Activated T-cell treated with anti-CD3 and anti-CD28 coated beads, Interleukin-2, amount 50 U/mL, for 24 hours (primary cell): ENCODE results near the gene SULT1A2.
"Not testable (repeated sequence)": the region's sequence is repeated elsewhere in the genome, so short reads cannot be mapped to it uniquely, and the experiment has no call there.

Experiments
- DNase-seq: peaks from one replicate; pipeline ENCODE4 v3.0.0-alpha.2; 2020
- H3K27ac Mint-ChIP-seq: 2 replicates; pipeline ENCODE4 v1.8.0; 2020; ENCODE audit warnings: mild to moderate bottlenecking, mixed read lengths
- H3K27me3 Mint-ChIP-seq: 2 replicates; pipeline ENCODE4 v1.8.0; 2020; ENCODE audit warnings: mixed read lengths
- H3K36me3 Mint-ChIP-seq: 2 replicates; pipeline ENCODE4 v1.8.0; 2020; ENCODE audit warnings: low read depth, mixed read lengths
- H3K4me1 Mint-ChIP-seq: 2 replicates; pipeline ENCODE4 v1.8.0; 2020; ENCODE audit warnings: low read depth, mixed read lengths
- H3K4me3 Mint-ChIP-seq: 2 replicates; pipeline ENCODE4 v1.8.0; 2020; ENCODE audit warnings: mild to moderate bottlenecking, moderate library complexity, mixed read lengths
- H3K9me3 Mint-ChIP-seq: 2 replicates; pipeline ENCODE4 v1.8.0; 2020; ENCODE audit warnings: mixed read lengths

The SULT1A2 gene

DNA sequence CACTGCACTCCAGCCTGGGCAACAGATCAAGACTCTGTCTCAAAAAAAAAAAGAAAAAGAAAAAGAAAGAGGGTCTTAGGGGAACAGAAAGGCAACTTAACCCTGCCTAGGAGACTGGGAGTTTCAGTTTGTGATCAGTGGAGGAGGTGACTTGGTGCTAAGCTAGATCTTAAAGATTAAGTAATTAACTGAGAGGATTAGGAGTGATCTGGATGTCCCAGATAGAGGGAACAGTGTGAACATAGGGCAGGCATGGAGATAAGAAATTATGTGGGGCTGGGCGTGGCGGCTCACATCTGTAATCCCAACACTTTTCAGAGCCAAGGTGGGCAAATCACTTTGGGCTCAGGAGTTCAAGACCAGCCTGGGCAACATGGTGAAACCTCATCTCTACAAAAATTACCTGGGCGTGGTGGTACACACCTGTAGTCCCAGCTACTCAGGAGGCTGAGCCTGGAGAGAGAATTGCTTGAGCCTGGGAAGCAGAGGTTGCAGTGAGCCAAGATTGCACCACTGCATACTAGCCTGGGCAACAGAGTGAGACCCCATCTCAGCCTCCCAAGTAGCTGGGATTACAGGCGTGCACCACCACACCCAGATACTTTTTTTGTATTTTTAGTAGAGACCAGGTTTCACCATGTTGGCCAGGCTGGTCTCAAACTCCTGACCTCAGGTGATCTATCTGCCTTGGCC is 30.5 kb downstream of the SULT1A2 start:
- Mint-ChIP-seq H3K36me3 (peaks cover 47% of the 10 kb centered on the region), H3K4me1 (peaks cover 30% of the 10 kb centered on the region)
- not testable (repeated sequence) for H3K27me3 Mint-ChIP-seq, DNase-seq, H3K27ac Mint-ChIP-seq, H3K9me3 Mint-ChIP-seq, H3K4me3 Mint-ChIP-seq

DNA sequence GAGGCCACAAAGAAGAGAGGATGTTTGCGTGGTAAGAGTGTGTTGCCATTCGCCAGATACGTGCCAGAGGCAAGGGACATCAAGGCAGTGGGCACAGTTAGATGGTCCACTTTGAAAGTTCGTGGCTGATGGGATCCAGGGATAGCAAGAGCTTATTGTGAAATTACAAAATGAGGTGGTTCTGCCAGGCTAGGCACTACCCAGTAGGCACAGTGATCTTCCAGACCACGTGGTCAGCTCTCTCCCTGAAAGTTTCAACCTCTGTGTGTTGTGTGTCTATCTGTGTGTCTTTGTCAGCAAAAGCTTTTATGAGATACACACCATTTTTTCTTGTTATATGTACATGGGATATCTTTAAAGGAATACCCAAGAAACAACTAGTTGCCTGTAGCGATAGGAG is 33.6 kb downstream of the SULT1A2 start:
- Mint-ChIP-seq H3K9me3 (peaks cover 7% of the 10 kb centered on the region), H3K27me3 (no peaks in the 10 kb centered on the region), H3K4me1 (peaks cover 35% of the 10 kb centered on the region), H3K27ac (peak overlapping the region; percentile 3), H3K4me3 (no peak overlapping the region), H3K36me3 (peaks cover 58% of the 10 kb centered on the region)
- no peak for DNase-seq

DNA sequence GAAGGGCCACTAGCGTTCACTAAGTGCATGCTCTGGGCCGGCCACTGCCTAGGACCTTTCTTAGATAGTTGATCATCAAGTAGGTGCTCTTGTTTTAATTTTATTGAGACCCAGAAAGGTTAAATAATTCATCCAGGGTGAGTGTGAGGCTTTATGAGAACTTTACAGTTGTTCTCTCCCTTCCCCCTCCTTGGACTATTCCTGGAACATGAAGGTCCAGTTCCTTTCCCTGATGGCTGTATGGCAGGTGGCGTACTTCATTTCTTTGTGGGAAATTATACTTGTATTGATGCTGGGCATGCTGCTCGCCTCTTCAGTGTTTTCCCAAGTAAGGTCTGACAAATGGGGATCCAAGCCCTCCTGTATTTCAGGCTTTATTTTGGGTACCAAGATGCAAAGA is 34.7 kb downstream of the SULT1A2 start:
- Mint-ChIP-seq H3K27ac (no peak overlapping the region), H3K9me3 (peaks cover 3% of the 10 kb centered on the region), H3K27me3 (no peaks in the 10 kb centered on the region), H3K4me3 (no peak overlapping the region), H3K36me3 (peaks cover 61% of the 10 kb centered on the region), H3K4me1 (peaks cover 35% of the 10 kb centered on the region)
- no peak for DNase-seq

DNA sequence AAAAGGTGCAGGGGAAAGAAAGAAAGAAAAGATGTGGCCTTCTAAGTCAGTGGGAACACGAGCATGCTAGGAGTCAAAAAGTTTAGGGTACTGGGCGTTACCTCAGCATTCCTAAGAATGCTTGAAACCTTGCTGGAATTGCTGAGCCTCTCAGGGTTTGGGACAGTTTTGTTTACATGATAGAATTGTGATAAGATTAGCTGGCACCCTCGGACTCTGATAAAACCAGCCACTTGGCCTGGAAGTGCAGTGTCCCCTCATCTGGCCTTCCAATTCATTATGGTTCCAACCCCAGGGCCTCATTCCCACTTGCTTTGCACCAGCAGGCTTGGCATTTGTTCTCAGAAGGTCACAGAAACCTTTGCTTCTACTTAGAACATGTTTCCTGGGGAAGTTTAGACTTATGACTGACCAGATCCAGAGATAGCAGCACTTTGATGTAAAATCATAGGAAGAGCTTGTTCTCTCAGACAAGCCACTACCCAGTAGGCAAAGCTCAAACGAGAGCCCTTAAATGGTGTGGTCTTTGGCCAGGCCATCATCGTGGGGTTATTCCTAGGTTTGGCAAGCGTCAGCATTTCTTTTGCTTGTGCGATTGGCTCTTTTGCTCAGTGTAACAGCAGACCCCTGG is 35.2 kb downstream of the SULT1A2 start:
- H3K36me3 Mint-ChIP-seq = peaks cover 63% of the 10 kb centered on the region
- DNase-seq = no peak
- H3K4me1 Mint-ChIP-seq = peaks cover 40% of the 10 kb centered on the region
- H3K9me3 Mint-ChIP-seq = peaks cover 3% of the 10 kb centered on the region
- no peaks in the 10 kb centered on the region for H3K27me3 Mint-ChIP-seq
- no peak overlapping the region for H3K4me3 Mint-ChIP-seq
- H3K27ac Mint-ChIP-seq = no peak overlapping the region

DNA sequence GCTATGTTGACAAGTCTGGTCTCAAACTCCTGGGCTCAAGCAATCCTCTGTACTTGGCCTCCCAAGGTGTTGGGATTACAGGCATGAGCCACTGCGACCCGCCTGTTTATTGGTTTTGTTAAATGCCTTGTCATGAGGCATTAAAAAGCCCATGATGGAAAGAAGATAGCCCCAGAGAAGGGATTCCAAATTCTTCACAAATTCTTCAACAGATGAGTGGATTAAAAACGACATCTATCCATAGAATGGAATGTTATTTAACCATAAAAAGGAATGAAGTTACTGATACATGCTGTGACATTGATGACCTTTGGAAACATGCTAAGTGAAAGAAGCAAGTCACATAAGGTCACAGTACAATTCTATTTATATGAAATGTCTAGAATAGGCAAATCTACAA is 38.4 kb downstream of the SULT1A2 start:
- H3K36me3 Mint-ChIP-seq = peaks cover 53% of the 10 kb centered on the region
- no peaks in the 10 kb centered on the region for H3K9me3 Mint-ChIP-seq
- H3K4me3 Mint-ChIP-seq = no peak overlapping the region
- H3K4me1 Mint-ChIP-seq = peaks cover 53% of the 10 kb centered on the region
- DNase-seq = no peak
- no peak overlapping the region for H3K27ac Mint-ChIP-seq
- no peaks in the 10 kb centered on the region for H3K27me3 Mint-ChIP-seq

DNA sequence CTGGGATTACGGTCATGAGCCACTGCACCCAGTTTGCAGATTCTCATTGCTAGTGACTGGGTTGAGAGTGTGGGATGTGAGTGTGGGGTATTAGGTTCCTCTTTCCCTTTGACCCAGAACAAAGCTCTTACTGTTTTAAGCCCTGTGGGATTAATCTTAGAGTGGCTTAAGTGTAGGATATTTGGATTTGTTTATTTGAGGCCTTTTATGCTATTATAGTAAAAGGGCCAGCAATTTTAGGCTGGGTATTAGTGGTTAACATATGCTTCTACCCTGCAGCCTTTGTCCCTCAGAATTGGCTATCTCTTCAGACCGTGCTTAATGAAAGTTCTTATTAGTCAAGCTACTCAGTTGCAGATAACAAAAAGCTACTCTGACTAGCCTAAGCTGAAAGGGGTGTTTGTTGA is 39.9 kb downstream of the SULT1A2 start:
- peaks cover 44% of the 10 kb centered on the region for H3K36me3 Mint-ChIP-seq
- H3K27me3 Mint-ChIP-seq = no peaks in the 10 kb centered on the region
- no peak overlapping the region for H3K27ac Mint-ChIP-seq
- H3K9me3 Mint-ChIP-seq = no peaks in the 10 kb centered on the region
- DNase-seq = no peak
- H3K4me1 Mint-ChIP-seq = peaks cover 49% of the 10 kb centered on the region
- no peak overlapping the region for H3K4me3 Mint-ChIP-seq

DNA sequence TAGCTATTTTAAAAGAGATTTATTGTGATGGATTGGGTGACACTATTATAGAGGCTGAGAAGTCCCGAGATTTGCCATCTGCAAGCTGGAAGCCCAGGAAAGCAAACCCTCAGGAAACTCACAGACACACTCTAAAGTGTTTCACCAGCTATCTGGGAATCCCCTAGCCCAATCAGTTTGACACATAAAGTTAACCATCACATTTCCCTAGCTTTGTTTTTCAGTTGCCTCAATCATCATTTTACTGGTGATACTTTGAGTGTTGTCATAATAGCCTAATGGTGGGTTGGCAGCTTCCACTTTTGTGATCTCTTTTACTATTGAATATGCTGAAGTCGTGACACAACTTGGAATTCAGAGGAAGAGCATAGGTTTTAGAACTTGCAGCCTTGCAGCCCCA is 41.3 kb downstream of the SULT1A2 start:
- no peak for DNase-seq
- H3K27me3 Mint-ChIP-seq = no peaks in the 10 kb centered on the region
- peaks cover 43% of the 10 kb centered on the region for H3K4me1 Mint-ChIP-seq
- H3K36me3 Mint-ChIP-seq = peaks cover 40% of the 10 kb centered on the region
- no peaks in the 10 kb centered on the region for H3K9me3 Mint-ChIP-seq
- peak overlapping the region; percentile 79 for H3K27ac Mint-ChIP-seq
- peak overlapping the region; percentile 89 for H3K4me3 Mint-ChIP-seq

DNA sequence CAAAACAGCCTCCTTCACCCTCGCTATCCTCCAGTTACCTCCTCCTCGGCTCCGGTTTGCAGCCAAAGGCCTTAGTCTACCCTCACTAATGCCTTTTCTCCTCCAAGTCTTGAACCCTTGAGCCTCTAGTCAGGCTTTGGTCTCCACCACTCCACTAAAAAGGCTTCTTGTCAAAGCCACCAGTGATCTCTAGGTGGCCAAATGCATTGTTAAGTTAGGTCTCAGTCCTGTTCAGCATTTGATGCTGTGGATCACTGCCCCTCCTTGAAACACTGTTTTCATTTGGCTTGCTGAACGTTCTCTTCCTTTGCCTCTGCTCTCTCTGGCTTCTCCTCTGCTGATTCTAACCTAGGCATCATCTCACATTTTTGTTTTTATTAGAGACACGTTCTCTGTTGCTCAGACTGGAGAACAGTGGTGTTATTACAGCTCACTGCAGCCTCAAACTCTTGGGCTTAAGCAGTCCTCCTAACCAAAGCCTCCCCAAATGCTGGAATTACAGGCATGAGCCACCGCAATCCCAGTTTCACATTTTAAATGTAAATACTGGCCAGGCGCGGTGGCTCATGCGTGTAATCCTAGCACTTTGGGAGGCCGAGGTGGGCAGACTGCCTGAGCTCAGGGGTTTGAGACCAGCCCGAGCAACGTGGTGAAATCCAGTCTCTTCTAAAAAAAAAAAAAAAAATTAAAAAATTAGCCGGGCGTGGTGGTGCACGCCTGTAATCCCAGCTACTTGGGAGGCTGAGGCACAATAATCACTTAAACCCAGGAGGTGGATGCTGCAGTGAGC is 42.0 kb downstream of the SULT1A2 start:
- H3K36me3 Mint-ChIP-seq = peaks cover 38% of the 10 kb centered on the region
- DNase-seq = no peak

DNA sequence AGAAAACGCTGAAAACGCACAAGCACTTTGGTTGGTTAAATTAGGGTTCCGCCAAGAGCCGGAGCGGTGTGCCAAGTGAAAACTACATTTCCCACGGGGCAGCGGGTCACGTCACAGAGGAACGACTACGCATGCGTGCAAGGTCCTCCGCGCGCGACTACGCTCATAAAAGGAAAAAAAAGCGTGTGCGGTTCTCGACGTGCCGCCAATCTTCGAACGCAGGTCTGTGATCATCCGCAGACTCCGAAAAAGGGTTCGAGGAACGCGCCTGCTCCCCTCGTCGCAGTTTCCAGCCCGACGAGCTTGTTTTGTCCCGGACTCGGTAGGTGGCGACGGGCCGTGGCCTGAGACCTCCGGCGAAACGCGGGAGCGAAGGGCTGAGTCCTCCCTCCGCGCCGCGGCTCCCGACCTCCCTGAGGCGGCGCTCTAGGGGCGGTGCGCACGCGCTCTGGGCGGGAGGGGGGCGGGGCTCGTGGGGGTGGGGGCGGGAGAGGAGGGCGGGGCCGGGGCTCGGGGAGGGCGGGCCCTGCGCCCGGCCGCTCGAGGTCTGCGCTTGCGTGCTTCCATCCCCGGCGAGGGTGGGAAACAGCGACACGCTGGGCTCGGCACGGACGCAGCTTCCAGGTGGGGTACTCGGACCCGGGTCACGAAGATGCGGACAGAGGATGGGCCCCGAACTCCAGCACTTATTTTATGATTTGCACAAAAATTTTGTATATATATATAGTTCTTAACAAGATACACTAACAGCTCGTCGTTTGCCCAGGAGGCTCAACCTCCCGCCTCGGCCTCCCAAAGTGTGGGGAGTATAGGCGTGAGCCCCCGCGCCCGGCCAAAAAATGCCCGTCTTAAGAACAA is 42.8 kb downstream of the SULT1A2 start, which contains the start of gene SGF29:
SGF29 (plus strand) TSS at position 145 of the 858 bp plus-strand sequence. CDS start 27,150 bp downstream, outside the sequence.
- Mint-ChIP-seq H3K36me3 (peaks cover 30% of the 10 kb centered on the region), H3K27ac (peak within 1 kb of the TSS; percentile 99), H3K4me1 (peaks cover 38% of the 10 kb centered on the region), H3K9me3 (no peaks in the 10 kb centered on the region), H3K4me3 (peak within 1 kb of the TSS; percentile 89), H3K27me3 (no peaks in the 10 kb centered on the region)
- peak; percentile 93 for DNase-seq

More for the DNA sequence above, 42.0 kb downstream of the SULT1A2 start:
- Mint-ChIP-seq H3K9me3 (no peaks in the 10 kb centered on the region), H3K4me3 (peak overlapping the region; percentile 89), H3K4me1 (peaks cover 40% of the 10 kb centered on the region), H3K27me3 (no peaks in the 10 kb centered on the region), H3K27ac (peak overlapping the region; percentile 87)

DNA sequence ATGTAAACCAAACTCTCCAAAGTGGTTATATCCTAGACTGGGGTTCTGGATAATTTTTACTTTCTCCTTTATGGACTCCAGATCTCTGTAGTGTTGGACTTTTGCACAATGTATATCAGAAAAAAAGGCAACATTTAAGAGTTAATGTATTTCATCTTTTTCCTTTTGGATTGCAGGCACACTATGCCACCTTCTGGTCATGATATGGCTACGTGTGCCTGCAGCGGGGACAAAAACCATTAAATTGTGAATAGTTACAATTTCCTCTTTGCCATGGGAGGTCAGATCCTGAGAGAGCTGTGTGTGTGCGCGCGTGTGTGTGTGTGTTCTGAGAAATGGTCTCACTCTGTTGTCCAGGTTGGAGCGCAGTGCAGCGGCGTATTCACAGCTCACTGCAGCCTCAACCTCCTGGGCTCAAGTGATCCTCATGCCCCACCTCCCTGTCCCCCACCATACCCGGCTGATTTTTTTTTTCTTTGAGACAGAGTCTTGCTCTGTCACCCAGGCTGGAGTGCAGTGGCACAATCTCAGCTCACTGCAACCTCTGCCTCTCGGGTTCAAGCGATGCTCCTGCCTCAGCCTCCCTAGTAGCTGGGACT is 47.5 kb downstream of the SULT1A2 start:
- Mint-ChIP-seq H3K4me1 (peaks cover 12% of the 10 kb centered on the region), H3K27me3 (no peaks in the 10 kb centered on the region), H3K9me3 (no peaks in the 10 kb centered on the region), H3K27ac (no peak overlapping the region), H3K36me3 (peaks cover 2% of the 10 kb centered on the region), H3K4me3 (no peak overlapping the region)
- DNase-seq = no peak

DNA sequence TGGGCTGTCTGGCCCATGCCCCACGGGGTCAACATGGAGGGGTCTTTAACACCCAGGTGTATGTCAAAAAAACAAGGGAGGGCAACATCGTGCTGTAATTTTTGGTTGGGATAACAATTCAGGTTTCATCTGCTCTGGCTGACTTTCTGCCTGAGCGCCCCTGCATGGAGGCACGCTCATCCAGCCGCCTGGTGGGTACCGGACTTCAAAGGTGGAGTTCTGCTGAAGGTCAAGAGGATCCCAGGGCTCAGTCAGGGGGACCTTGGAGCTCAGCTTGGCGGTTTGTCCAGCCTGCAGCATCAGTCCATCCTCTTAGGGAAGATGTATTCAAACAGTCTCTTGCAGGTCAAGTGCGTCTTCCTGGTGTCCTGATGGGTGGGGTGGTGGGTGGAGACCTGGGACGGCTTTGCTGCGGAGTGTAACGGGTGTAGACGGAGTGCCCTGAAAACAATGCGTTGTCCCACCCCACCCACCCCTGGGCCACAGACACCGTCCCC is 48.5 kb downstream of the SULT1A2 start:
- no peaks in the 10 kb centered on the region for H3K9me3 Mint-ChIP-seq
- DNase-seq = no peak

DNA sequence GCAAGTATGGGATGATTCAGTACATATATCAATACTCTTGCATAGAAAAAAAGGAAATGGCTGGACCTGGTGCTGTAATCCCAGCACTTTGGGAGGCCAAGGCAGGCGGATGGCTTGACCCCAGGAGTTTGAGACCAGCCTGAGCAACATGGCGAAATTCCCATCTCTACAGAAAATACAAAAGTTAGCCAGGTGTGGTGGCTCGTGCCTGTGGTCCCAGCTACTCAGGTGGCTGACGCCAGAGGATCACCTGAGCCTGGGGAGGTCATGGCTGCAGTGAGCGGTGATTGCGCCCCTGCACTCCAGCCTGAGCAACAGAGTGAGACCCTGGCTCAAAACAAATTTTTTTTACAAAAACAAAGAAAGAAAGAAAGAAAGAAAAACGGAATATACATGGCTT is 50.2 kb downstream of the SULT1A2 start:
- H3K9me3 Mint-ChIP-seq = no peaks in the 10 kb centered on the region

More for the DNA sequence above, 48.5 kb downstream of the SULT1A2 start:
- no peaks in the 10 kb centered on the region for H3K27me3 Mint-ChIP-seq
- no peaks in the 10 kb centered on the region for H3K36me3 Mint-ChIP-seq
- no peak overlapping the region for H3K4me3 Mint-ChIP-seq
- H3K4me1 Mint-ChIP-seq = peaks cover 10% of the 10 kb centered on the region
- no peak overlapping the region for H3K27ac Mint-ChIP-seq

DNA sequence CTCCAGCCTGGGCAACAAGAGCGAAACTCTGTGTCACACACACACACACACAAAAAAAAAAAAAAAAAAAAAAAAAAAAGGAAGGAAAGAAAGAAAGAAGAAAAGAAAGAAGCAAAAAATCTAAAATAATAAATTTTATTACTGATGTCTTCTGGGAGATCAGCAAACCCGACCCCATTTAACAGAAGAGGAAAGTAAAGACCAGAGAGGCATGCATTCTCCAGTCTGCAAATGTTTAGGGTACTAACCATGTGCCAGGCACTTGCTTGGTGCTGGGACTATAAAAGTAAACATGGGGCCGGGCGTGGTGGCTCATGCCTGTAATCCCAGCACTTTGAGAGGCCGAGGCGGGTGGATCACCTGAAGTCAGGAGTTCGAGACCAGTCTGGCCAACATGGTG is 50.9 kb downstream of the SULT1A2 start:
- H3K4me1 Mint-ChIP-seq = peaks cover 12% of the 10 kb centered on the region
- H3K4me3 Mint-ChIP-seq, H3K9me3 Mint-ChIP-seq, DNase-seq, H3K27me3 Mint-ChIP-seq, H3K36me3 Mint-ChIP-seq, H3K27ac Mint-ChIP-seq: not testable (repeated sequence)

More for the DNA sequence above, 50.2 kb downstream of the SULT1A2 start:
- no peak overlapping the region for H3K27ac Mint-ChIP-seq
- peaks cover 12% of the 10 kb centered on the region for H3K4me1 Mint-ChIP-seq
- H3K4me3 Mint-ChIP-seq = no peak overlapping the region
- no peaks in the 10 kb centered on the region for H3K27me3 Mint-ChIP-seq
- no peak for DNase-seq
- H3K36me3 Mint-ChIP-seq = no peaks in the 10 kb centered on the region
